GM21447 (cell line): Measurements from ENCODE around the gene CCDC185.
A peak's percentile ranks its signal among the peaks of the same experiment; 100 is the strongest.

Experiments
- ATAC-seq: cut with Tn5 transposase; IDR thresholded peaks from one replicate; pipeline ENCODE4 v1.9.1; 2021; ENCODE audit not compliant: unreplicated experiment

Gene CCDC185

DNA sequence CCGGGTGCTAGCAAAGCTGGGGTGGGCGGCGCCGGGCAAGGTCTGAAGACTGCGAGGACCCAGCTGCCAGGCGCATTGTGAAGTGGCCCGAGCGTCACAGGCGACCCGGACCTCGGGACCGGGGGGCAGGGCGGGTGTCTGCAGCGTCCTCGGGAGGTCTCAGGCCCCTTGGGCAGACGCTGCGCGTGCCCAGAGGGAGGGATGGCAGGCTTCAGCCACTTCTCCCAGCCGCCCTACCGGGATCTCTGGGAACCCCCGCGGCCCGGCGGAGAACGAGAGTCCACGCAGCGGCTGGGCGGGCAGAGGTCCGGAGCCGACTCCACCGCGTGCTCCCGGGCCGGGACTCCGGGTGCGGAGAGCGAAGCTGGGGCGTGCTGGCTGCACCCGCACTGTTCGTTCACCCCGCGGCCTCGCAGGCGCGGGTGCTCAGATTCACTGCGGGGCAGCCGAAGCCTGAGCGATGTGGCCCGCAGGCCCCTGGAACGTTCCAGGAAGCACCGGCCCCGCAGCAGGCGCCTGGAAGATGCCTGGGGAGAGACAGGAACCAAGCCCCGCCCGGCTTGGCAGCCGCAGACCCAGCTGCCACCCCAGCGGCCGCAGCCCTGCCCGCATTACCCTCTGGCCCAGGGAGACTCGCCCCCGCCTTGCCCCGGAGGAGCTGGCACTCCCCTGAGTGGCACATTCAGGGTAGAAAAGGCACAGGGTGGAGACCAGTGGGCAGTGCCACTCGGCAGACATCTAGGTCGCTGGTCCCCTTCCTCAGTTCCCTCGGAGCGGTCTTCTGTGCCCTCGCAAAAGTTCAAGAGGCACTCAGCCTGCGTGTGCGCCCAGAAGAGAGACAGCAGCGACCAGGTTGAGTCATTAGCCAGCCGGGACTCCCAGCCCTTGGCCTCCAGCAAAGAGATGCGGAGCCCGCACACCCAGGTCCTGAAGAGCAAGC lies at the start of gene CCDC185:
CCDC185 (plus strand) TSS at position 141 of the 940 bp plus-strand sequence; CDS start at position 202, 61 bp downstream.
- no peak for ATAC-seq

DNA sequence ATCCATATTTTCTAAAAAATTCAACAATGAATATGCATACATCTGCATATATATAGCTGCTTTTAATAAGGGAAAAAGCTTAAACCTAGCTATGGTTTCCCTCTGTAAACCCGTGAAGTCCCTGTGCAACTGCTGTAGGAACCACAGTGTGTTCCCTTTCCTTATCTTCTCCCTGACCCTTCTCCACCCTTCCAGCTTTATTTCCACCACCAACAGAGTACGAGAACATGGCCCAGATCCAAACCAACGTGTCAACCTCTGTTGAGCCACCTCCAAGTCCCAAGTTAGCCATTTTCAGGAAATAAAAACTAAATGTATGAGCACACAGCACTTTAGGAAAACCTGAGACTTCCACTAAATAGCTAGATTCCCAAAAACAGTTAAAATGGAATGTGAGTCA lies 49.5 kb upstream of the CCDC185 start:
- no peak for ATAC-seq

DNA sequence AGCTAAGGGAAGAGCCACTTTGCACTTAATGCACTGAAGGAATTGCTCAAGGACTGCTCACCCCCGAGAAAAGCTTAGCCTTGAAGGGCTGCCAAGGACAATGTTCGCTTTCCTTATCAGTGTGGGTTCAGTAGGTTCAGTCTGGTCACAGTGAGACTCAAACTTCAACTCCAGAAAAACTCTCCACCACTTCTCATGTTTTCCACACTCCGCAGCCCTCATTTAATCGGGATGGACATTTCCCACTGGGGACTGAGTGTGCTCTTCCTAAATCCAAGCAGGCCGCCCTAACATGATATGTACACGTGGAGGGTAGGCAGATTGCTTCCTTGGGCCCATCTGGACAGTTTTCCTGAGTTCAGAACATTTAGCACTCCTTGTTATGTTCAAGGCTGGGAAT lies 48.7 kb upstream of the CCDC185 start:
- no peak for ATAC-seq

DNA sequence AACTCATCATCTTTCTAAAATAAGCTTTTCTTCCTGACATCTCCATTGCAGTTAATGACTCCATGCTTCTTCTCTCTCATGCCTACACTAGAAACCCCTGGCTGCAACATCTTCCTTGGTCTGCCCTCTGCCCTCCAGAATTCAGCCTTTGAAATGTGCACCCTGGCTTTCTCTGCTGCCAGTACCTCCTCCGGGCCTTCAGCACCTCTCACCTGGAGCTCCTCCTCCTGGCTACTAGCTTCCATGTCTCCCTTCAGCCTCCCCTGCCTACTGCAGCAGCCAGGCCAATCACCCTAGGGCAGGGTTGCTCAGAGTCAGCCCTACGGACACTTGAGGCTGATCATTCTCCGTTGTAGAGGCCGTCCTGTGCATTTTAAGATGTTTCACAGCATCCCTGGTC lies 47.5 kb upstream of the CCDC185 start:
- ATAC-seq: no peak

DNA sequence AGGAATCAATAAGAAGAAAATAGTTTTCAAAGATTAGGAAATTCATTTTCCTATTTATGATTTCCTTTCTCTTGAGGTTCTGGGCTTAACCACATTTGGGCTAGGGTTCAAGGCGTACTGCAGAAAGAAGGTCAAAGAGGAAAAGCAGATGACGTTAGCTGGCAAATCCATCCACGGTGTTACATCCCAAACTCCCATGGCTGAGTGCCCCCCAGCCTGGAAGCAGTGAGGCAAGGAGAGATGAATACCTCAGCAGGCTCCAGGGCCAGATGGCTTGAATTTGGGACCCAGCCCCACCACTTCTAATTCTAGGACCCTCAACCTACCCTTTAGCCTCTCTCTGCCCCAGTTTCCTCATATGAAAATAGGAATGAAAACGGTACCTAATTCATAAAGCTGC lies 46.9 kb upstream of the CCDC185 start:
- no peak for ATAC-seq

DNA sequence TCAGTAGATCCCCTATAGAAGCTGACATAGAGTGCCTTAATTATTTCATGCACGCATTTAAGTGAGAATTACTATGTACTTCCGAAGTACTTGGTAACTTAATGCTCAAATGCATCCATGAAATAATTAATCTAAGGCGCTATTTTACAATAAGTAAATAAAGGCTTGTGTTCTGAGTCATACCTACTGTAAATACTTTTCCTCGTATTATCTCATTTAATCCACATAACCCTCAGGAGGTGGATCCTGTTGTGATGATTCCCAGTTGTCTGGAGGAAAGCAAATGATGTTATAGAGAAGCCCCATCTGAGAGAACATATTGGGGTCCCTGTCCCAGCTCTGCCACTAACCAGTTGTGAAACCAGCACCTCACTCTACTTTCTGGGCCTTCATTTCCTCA lies 45.6 kb upstream of the CCDC185 start:
- ATAC-seq: no peak

DNA sequence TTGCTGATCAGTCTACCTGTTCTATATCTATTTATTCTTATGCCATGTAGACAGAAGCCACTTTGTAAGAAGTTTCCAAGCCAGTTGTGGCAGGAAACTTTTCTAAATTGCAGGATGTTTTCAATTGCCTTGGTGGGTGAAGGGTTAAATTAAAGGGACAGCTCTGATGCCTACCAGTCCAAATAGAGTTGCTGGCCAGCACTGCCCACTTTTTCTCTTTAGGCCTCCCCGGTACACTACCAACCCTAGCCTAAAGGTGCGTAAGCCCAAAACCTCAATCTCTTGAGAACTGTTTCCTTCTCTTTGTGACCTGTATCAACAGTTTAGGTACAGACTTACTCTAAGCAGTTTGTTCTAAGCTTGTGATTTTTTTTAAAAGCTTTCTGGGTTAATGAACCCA lies 44.8 kb upstream of the CCDC185 start:
- no peak for ATAC-seq

DNA sequence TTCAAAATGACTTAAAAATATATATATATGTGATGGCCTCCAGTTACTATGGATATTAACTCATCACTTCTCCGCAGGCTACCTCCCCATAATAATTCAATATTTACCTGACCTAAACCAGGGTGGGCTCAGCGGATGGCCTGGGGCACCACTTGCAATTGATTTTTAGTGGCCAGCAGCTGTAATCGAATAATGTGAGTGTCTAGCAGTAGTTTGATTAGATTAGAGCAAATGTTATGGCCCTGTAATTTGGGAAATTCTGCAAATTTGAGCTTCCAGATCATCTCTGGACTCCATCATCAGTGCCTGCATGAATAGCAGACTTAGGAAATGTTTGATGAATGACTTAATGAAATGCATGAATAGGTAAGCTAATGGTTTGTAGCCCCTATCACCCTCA lies 44.0 kb upstream of the CCDC185 start:
- no peak for ATAC-seq

DNA sequence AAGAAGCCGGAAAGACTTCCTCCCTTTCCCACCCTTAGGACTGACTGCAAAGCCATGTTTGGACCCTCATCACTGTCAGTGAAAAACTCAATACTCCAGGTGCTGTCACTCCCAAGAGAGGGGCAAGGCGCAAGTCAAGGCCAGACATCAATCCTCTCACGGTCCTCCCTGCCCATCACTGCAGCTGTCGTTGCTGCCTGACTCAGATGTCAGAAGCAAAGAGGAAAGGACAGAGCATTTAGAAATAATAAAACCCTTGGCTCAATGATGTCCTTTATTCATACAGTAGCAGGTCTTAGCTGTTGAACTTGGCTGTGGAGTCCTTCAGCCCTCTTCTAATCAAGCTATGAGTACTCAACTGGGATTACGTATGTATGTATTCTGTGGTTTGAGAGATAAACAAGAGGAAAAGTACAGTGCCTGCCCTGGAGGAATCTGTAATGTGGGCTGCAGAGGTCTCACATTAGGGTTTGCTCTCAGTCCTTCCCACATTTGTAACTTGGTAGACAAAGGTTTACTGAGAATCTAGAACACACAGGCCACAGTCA lies 42.8 kb upstream of the CCDC185 start:
- ATAC-seq: no peak

DNA sequence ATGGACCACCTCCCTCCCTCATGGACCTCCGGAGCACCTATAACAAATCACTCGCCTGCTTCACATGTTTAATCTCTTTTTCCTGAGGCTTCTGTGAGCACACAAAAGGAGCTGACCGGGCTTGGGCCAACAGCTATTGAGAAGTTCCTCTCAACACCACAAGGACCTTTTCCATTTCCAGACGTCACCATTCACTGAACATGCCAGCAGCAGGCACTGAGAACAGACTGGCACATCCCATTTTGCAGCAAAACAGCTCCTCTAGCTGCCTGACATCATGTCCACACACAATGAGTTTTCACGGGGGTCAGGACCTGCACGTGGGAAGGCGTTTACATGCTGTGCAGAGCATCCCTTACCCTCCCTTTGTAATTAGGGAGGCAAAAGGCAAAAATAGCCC lies 40.3 kb upstream of the CCDC185 start:
- no peak for ATAC-seq

DNA sequence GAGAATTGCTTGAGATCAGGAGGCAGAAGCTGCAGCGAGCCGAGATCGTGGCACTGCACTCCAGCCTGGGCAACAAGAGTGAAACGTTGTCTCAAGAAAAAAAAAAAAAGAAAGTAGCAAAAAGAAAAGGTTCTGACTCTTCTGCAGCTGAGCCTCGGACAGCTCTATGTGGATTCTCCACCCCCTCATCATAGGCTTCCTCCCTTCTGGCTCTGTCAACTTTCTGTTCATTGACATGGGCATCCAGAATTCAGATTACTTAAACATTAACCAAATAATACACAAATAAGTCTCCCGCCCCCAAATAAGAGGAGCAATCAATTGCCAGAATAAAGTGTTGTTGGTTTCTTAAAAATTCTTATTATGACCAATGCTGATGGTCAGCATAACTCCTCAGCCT lies 39.3 kb upstream of the CCDC185 start:
- no peak for ATAC-seq

DNA sequence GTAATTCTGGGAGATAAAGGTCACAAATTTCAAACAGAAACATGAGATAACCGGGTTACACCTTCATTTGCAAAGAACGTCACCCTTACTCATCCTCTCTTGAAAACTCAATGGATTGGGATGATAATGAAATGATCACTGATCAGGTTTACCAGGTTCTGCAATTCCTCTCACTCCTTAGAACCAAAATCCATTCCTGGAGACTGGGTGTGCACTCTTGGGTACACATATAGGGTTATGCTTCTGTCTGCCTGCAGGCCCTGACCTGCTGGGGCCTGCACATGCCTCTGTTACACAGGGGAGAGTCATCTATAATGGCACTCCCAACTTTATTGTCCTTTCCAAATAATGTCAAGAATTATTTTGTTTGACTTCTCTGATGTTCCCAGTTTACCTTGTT lies 37.5 kb upstream of the CCDC185 start:
- ATAC-seq: no peak

DNA sequence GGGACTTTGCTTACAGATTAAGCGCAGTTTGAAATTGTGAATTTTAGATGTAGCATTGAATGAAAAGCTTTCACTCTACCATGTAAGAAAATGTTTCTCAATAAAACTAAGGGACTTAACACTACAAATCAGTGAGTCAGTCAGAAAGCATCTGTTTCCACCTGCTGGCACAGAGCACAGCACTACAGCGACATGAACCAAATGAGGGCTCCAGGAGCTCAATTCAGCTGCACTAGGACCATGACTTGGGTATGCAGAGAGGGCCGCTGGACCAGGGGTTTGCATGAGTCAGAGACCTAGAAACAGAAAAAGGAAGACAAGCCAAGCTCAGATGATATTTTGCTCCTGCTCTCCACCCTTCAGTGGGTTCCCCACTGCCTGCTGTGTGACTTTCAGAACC lies 34.4 kb upstream of the CCDC185 start:
- no peak for ATAC-seq

DNA sequence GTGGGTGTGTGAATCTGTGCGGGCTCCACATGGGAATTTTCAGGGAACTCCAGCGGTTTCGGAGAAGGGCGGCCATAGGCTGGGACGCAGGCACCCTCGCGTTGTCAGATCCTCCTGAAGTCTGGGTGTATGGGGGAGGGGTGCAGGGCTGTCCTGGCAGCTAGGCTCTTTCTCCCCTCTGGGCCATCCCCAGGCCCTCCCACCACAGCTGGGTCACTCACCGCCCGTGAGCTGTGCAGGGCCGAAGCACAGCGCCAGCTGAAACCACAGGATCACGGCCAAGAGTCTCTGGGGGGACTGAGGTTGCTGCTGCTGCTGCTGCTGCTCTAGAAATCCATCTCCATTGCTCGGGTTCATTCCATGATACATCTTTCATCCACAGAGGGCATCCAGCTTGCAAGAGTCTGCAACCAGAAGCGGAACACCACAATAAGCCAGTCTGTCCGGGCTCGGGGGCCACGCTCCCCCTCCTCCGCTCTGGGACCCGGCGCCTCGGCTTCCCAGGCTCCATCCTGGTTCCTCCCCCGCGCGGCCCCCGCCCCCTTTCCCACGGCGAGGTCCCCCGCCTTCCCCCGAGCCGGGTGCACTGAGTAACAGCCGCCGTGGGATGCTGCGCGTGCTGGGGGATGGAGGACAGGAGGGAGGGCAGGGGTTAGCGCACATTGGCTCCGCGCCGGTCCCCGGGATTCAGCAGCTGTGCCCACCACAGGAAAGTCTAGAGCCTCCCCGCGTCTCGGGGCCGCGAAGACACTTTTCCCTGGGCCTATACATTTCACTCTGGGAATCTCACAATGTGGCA lies 30.0 kb upstream of the CCDC185 start:
- ATAC-seq: no peak

DNA sequence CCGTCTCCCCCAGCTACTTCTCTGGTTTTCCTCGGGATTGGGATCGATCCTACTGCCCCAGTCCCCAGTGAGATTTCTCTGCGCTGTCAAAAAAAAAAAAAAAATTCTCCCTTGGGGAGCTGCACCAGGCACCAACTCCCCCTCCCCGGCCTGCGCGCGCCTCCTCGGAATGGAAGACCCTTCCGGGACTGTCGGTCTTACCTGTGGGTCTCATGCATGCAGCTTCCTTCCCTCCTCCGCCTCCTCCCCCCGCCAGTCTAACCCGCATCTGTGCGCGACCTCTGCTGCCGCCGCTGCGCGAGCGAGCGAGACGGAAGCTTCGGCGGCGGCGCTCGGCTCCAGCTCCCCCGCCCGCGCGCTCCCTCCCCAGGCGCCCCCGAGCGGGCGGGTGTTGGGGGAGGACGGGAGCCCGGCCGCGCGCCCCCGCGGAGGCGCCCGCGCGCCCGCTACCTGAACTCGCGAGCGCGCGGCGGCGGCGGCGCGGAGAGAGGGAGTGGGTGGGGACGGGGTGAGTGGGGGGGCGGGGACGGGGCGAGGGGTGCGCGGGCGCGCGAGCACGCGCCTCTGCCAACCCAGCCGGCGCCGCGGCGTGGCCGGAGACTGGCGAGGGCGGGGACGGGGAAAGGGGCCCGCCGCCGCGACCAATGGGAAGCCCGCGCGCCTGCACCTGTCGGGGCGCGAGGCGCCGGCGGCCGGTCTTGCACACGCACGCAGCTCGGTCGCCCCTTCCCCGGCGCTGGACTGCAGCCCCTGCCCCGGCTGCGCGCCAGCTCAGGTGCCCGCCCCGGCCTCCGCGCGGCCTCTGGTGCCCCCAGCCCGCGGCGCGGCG lies 29.1 kb upstream of the CCDC185 start, which contains the start of gene SUSD4:
SUSD4 (minus strand) TSS at position 321 of the 829 bp plus-strand sequence. CDS start 751 bp downstream, outside the sequence.
- ATAC-seq: peak; percentile 61

DNA sequence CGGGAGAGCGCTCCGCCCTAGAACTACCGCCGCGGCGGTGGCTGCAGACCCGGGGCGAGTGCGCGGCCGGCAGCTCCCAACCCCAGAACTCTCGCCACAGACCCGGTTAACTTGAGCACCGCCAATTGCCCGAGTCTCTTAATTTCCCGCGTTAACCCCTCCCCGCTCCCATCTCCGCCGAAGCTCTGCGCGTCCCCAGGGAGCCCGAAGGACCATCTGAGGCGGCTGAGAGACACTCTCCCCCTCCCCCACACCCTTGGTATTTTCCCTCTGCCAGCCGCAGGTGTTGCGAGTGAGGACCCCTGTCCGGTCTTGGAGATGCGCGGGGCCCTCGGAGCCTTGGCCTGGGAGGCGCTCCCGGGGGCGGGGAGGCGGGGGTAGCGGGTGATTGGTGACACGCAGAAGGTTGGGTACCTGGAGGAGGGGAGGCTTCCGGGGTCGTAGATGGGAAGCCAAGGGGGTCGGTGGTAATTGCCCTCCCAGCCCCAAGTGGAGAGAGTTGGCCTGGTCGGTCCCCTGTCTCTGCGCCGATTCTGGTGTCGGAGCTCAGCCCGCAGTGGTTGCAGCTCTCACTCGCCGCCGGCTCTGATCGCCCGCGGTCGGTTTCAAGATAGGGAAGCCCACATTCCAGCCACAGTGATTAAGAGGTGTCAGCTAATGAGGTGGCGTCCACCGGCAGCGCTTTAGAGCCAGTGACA lies 28.4 kb upstream of the CCDC185 start:
- ATAC-seq: no peak

DNA sequence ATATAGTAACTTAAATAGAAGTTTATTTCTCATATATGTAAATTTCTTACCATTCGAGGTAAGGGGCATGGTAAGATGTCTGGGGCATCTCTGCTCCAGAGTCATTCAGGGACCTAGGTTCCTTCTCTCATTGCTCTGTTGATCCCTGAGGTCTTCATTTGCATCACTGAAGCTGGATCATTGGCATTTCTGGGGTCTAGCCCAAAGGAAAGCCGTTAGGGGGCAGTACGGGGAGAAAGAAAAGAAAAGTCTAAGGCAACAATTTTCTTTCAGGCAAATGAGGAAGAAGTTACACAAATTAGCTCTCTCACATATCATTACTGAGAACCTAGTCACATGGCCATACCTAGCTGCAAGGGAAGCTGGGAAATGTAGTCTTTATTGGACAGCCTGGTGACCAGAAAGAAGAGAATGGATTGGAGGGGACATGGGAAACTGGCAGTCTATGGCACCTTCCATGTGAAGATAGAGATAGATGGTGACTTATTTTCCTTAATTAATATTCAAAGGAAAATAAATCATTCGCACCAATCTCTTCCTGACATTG lies 19.1 kb upstream of the CCDC185 start:
- no peak for ATAC-seq

DNA sequence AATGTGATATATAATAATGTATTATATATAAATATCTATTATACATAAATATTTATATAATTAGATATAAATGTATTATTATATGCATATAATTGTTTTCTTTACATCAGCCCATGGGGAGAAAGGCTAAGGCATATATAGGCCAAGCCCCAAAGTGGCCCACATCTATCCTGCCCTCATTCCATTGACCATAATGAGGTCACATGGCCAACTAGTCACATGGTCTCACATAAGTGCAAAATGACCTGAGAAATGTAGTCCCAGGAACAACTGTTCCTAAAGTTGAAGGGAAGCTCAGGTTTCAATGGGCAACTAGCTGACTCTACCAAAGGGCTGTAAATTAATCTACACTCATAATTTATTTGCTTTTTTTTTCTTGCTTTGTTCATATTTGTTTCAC lies 14.5 kb upstream of the CCDC185 start:
- ATAC-seq: no peak

DNA sequence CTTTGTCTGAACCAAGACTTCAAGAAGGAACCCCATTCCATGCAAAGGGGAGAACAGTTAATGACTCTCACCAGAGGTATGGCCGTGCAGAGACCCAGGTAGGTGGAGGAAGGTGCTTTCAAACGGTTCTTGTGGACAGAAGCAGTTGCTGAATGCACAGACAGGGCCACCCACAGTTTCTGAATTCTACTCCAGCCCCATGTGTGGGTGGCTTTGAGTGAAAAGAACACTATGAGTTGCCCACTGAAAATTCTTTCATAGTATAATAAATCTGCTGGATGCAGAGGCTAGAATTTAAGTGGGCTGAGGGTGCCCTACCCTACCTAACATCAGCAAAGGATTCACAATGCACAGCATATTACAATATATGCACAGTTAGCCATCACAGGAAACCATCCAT lies 7.2 kb upstream of the CCDC185 start:
- ATAC-seq: no peak

DNA sequence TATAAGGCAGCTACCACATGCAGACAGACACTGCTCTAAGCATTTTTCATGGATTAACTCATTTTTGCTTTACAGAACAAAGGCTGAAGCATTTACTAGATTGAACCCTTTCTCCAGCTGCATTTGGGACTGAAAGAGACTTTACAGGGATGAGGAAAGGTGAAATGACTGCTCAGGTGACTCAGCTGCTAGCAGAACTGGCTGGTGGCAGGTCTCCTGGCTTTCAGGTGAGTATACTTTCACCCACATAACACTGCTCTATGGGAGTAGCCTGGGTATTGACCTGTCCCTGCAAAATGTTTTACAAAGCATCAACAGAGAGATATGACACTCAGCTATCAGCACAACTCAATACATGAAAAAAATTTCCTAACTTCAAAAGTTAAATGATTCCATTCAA lies 2.6 kb upstream of the CCDC185 start:
- no peak for ATAC-seq
